ENCODE data around the gene STBD1. TPM values are rescaled to one million over a fixed set of nuclear protein-coding genes. Genes with fewer than 3 reads are reported as not detected.
"Not testable (repeated sequence)": the region's sequence is repeated elsewhere in the genome, so short reads cannot be mapped to it uniquely, and the experiment has no call there.

The STBD1 gene
- total and polyA plus RNA-seq, 9 of the 15 experiments (the other 6 are each of a cell fraction or from before 2014, with no cell fraction given), result 0.08 to 0.64 (median 0.27) TPM; not detected in 2

DNA sequence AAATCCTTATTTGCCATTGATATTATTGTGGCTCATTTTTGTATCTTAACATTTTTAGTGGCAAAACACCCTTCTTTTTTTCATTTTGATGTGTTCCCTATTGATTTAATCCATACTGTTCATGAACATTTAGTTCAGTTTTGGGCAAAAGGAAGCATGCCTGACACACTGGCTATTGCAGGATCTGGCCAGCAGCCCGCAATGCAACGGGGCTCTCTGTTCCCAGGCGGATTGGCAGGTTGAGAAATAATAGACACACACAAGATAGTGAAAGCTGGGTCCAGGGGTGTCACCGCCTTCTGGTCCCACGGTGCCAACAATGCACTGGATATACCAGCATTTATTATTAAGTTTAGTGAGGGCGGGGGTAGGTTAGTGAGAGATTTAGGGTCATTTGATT is 24.9 kb upstream of the STBD1 start:
- POLR2A ChIA-PET; H2AFZ ChIP-seq (ENCODE audit: low read depth, low read length); H3K9me3 ChIP-seq (replicated peaks; ENCODE audit: control insufficient read depth, insufficient read depth, low read depth, low read length); H3K9ac ChIP-seq (ENCODE audit: insufficient read depth in 1 of 2, low read depth in 2 of 2, low read length in 2 of 2); DNase-seq (ENCODE audit: extremely low read depth in 1 of 4, low spot score in 3 of 4); H3K27me3 ChIP-seq (ENCODE audit: control insufficient read depth in 2 of 2, insufficient read depth in 2 of 2, low read length in 2 of 2); intact Hi-C loops (cut with micrococcal nuclease); FAIRE-seq; BruUV-seq (replicated peaks); CTCF ChIA-PET (ENCODE audit: low intra/inter-chr PET ratio); H3K79me2 ChIP-seq (ENCODE audit: control insufficient read depth, insufficient read depth, low read length); H3K27ac ChIP-seq (ENCODE audit: extremely low read depth, low read depth, low read length); H4K20me1 ChIP-seq (replicated peaks; ENCODE audit: control insufficient read depth, insufficient read depth, low read length); H3K4me1 ChIP-seq (replicated peaks in 1 of 2; ENCODE audit: control insufficient read depth in 2 of 2, insufficient read depth in 2 of 2, low read length in 2 of 2); in situ Hi-C loops (cut with MboI); ATAC-seq; H3K9me1 ChIP-seq (ENCODE audit: control insufficient read depth, insufficient read depth, low read length); H3K4me3 ChIP-seq; H3K4me2 ChIP-seq (ENCODE audit: insufficient read depth, low read length); H3K36me3 ChIP-seq (ENCODE audit: control insufficient read depth, insufficient read depth, low read length): not testable (repeated sequence)
- 80% methylated on average over 5 of the region's 6 CpGs for WGBS (ENCODE audit: insufficient coverage, low coverage, missing lambda C conversion rate)

DNA sequence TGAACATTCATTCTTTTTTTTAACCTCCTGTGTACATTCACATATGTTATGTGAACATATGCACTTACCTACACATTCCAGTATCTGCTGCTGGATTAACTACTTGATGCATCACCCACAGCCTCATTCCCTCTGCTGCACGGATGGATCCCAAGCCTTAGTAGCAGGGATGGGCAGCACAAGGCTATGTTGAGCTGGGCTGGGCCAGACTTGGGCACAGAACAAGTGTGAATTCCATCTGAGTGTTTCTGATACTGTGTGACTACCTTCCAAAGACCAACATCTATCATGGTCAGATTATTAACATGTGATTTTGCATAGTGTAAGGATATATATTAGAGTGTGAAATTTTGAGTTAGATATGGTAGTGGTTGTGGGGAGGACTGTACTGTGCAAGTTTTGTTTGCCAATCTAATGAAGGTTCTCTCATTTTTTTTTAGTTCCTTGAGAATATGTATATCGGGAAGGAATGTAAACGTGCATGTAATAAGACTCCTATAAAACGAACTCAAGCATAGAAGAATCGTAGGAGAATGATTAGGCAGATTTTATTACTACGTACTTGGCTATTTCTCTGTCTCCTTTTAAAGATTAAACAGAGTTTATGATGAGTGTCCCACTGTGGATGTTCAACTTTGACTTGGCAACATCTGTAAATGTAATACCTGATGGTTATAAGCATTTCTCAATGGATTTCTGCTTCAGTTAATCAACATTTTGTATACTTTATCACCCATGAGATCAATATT is 23.4 kb upstream of the STBD1 start:
- in situ Hi-C loops (cut with MboI), result no loop called here
- Histone ChIP-seq H3K79me2 (ENCODE audit: control insufficient read depth, insufficient read depth, low read length) (no peaks in the 10 kb centered on the region), H3K27me3 (ENCODE audit: control insufficient read depth in 2 of 2, insufficient read depth in 2 of 2, low read length in 2 of 2) (no peaks in the 10 kb centered on the region), H4K20me1 (replicated peaks; ENCODE audit: control insufficient read depth, insufficient read depth, low read length) (no peaks in the 10 kb centered on the region), H3K4me1 (replicated peaks in 1 of 2; ENCODE audit: control insufficient read depth in 2 of 2, insufficient read depth in 2 of 2, low read length in 2 of 2) (no peaks in the 10 kb centered on the region; a peak in 2 of 5 replicates), H3K9ac (ENCODE audit: insufficient read depth in 1 of 2, low read depth in 2 of 2, low read length in 2 of 2) (no peak overlapping the region), H3K4me2 (ENCODE audit: insufficient read depth, low read length) (no peak overlapping the region), H3K27ac (ENCODE audit: extremely low read depth, low read depth, low read length) (no peak overlapping the region), H3K9me3 (replicated peaks; ENCODE audit: control insufficient read depth, insufficient read depth, low read depth, low read length) (no peaks in the 10 kb centered on the region), H3K9me1 (ENCODE audit: control insufficient read depth, insufficient read depth, low read length) (no peaks in the 10 kb centered on the region), H2AFZ (ENCODE audit: low read depth, low read length) (no peak overlapping the region), H3K36me3 (ENCODE audit: control insufficient read depth, insufficient read depth, low read length) (no peaks in the 10 kb centered on the region), H3K4me3 (no peak overlapping the region)
- no peak for DNase-seq (ENCODE audit: extremely low read depth in 1 of 4, low spot score in 3 of 4)
- CTCF ChIA-PET (ENCODE audit: low intra/inter-chr PET ratio), result no interaction called here
- POLR2A ChIA-PET, result no interaction called here
- no TSS peak for BruUV-seq (replicated peaks)
- intact Hi-C loops (cut with micrococcal nuclease), result no loop called here
- no peak for ATAC-seq
- FAIRE-seq, result no peak
- WGBS (ENCODE audit: insufficient coverage, low coverage, missing lambda C conversion rate), result 58% methylated on average over 6 of the region's 6 CpGs
- TF ChIP-seq ETS2 (tag; IDR thresholded peaks at IDR 0.05; ENCODE audit: borderline replicate concordance, poor library complexity, severe bottlenecking) (no peak), POLR2G (IDR thresholded peaks at IDR 0.05; ENCODE audit: low read depth, low read length) (no peak), GABPB1 (CRISPR knock-in tag; IDR thresholded peaks at IDR 0.05) (no peak), XRCC5 (IDR thresholded peaks at IDR 0.05; ENCODE audit: low read depth, low read length) (no peak), IRF2 (CRISPR knock-in tag; IDR thresholded peaks at IDR 0.05) (no peak), SRSF9 (IDR thresholded peaks at IDR 0.05; ENCODE audit: borderline replicate concordance, low read depth, low read length) (no peak), KLF16 (IDR thresholded peaks at IDR 0.05) (no peak)
- TF ChIP-seq, protein P1, sequence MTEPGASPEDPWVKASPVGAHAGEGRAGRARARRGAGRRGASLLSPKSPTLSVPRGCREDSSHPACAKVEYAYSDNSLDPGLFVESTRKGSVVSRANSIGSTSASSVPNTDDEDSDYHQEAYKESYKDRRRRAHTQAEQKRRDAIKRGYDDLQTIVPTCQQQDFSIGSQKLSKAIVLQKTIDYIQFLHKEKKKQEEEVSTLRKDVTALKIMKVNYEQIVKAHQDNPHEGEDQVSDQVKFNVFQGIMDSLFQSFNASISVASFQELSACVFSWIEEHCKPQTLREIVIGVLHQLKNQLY (CRISPR knock-in tag; conservative IDR thresholded peaks at IDR 0.05), result no peak
- TF ChIP-seq, protein P2, sequence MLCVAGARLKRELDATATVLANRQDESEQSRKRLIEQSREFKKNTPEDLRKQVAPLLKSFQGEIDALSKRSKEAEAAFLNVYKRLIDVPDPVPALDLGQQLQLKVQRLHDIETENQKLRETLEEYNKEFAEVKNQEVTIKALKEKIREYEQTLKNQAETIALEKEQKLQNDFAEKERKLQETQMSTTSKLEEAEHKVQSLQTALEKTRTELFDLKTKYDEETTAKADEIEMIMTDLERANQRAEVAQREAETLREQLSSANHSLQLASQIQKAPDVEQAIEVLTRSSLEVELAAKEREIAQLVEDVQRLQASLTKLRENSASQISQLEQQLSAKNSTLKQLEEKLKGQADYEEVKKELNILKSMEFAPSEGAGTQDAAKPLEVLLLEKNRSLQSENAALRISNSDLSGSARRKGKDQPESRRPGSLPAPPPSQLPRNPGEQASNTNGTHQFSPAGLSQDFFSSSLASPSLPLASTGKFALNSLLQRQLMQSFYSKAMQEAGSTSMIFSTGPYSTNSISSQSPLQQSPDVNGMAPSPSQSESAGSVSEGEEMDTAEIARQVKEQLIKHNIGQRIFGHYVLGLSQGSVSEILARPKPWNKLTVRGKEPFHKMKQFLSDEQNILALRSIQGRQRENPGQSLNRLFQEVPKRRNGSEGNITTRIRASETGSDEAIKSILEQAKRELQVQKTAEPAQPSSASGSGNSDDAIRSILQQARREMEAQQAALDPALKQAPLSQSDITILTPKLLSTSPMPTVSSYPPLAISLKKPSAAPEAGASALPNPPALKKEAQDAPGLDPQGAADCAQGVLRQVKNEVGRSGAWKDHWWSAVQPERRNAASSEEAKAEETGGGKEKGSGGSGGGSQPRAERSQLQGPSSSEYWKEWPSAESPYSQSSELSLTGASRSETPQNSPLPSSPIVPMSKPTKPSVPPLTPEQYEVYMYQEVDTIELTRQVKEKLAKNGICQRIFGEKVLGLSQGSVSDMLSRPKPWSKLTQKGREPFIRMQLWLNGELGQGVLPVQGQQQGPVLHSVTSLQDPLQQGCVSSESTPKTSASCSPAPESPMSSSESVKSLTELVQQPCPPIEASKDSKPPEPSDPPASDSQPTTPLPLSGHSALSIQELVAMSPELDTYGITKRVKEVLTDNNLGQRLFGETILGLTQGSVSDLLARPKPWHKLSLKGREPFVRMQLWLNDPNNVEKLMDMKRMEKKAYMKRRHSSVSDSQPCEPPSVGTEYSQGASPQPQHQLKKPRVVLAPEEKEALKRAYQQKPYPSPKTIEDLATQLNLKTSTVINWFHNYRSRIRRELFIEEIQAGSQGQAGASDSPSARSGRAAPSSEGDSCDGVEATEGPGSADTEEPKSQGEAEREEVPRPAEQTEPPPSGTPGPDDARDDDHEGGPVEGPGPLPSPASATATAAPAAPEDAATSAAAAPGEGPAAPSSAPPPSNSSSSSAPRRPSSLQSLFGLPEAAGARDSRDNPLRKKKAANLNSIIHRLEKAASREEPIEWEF (CRISPR knock-in tag; IDR thresholded peaks at IDR 0.05), result no peak
